ENCODE results near the gene PTPN14.

DNA sequence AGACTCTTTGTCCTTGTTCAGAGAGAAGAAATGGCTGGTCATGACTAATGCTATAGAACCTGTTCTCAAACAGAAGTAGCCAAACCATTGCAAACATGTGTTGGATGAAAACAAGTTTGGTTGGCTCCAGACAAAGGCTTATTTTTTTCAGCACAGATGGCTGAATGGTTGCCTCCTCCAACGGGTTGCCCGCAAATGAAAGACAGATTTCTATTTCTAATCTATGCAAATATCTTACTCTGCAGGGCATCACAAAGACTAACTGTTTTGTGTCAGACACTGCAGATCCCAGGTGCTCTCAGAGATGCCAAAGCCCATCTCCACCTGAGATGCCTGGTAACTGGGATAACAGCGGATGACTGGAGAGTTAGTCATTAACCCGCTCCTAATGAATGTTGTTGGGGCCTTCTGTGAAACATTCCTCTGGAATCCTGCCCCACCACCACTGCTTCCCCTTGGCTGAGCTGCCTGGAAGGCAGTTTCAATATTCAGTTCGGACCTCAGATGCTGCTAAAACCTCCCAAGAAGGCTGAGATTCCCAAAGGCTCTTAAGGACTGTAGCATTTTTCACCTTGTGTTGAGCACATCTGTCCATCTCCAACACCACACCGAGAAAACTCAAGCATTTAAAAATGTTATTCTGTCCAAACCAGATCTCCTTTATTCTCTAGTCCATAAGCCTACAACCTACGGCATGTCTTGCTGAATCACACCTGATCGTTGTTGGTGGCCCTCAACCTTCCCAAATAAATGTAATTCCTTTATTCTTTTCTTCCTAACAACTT lies 104.4 kb downstream of the PTPN14 start:
- TF ChIP-seq CTCF (IDR thresholded peaks at IDR 0.05) (no peak), POLR2A (IDR thresholded peaks at IDR 0.05) (no peak)

Measured in lower leg skin (tissue), 3 donors.